HEK293T (cell line): ENCODE measurements around the gene ISM1.

ENCODE experiments used
- CTCF ChIA-PET: fragments of 350-600 bp; formaldehyde crosslinking; extraction: SDS; loops from one replicate; lab custom pipeline; 2021; ENCODE audit warnings: antibody characterized with exemption, inconsistent platforms; lab: Yijun Ruan, JAX
- POLR2A ChIA-PET: fragments of 350-600 bp; formaldehyde crosslinking; extraction: SDS; loops from one replicate; lab custom pipeline; 2020; ENCODE audit warnings: antibody characterized with exemption, inconsistent platforms; lab: Yijun Ruan, JAX
- DNase-seq: peaks from one replicate; pipeline ENCODE4 v3.0.0; 2012; ENCODE audit warnings: mixed read lengths; ENCODE audit errors: extremely low spot score
- ARNT ChIP-seq: fragments of 450-650 bp; IDR thresholded peaks from 2 replicates; pipeline ENCODE4 v1.6.1; 2017; ENCODE audit warnings: mild to moderate bottlenecking
- BHLHE40 ChIP-seq: fragments of 450-650 bp; IDR thresholded peaks from 2 replicates; pipeline ENCODE4 v1.6.1; 2016; ENCODE audit warnings: mild to moderate bottlenecking, moderate library complexity, borderline replicate concordance
- CTBP1 ChIP-seq: fragments of 450-650 bp; IDR thresholded peaks from 2 replicates; pipeline ENCODE4 v1.6.1; 2016; ENCODE audit warnings: borderline replicate concordance
- ELF4 ChIP-seq: fragments of 450-650 bp; IDR thresholded peaks from 2 replicates; pipeline ENCODE4 v1.6.1; 2017; ENCODE audit warnings: antibody characterized with exemption
- FOXA1 ChIP-seq: fragments of 450-650 bp; IDR thresholded peaks from 2 replicates; pipeline ENCODE4 v1.6.1; 2016; ENCODE audit warnings: mild to moderate bottlenecking
- FOXK2 ChIP-seq: fragments of 450-650 bp; IDR thresholded peaks from 2 replicates; pipeline ENCODE4 v1.6.1; 2016; ENCODE audit warnings: mild to moderate bottlenecking
- FOXM1 ChIP-seq: fragments of 450-650 bp; IDR thresholded peaks from 2 replicates; pipeline ENCODE4 v1.6.1; 2017; ENCODE audit warnings: mild to moderate bottlenecking, borderline replicate concordance
- HDGF ChIP-seq: fragments of 450-650 bp; IDR thresholded peaks from 2 replicates; pipeline ENCODE4 v1.6.1; 2017; ENCODE audit warnings: antibody characterized with exemption, borderline replicate concordance
- L3MBTL2 ChIP-seq: fragments of 450-650 bp; conservative IDR thresholded peaks from 2 replicates; pipeline ENCODE4 v1.6.1; 2016; ENCODE audit warnings: mild to moderate bottlenecking
- LEF1 ChIP-seq: fragments of 450-650 bp; IDR thresholded peaks from 2 replicates; pipeline ENCODE4 v1.6.1; 2017; ENCODE audit warnings: mild to moderate bottlenecking, borderline replicate concordance
- NFRKB ChIP-seq: fragments of 450-650 bp; IDR thresholded peaks from 2 replicates; pipeline ENCODE4 v1.6.1; 2016; ENCODE audit warnings: mild to moderate bottlenecking, moderate library complexity
- SP1 ChIP-seq: fragments of 450-650 bp; IDR thresholded peaks from 2 replicates; pipeline ENCODE4 v1.6.1; 2017
- SUZ12 ChIP-seq: fragments of 450-650 bp; IDR thresholded peaks from 2 replicates; pipeline ENCODE4 v1.6.1; 2016; ENCODE audit warnings: mild to moderate bottlenecking
- TARDBP ChIP-seq: fragments of 450-650 bp; IDR thresholded peaks from 2 replicates; pipeline ENCODE4 v1.6.1; 2016
- ZNF384 ChIP-seq: fragments of 450-650 bp; IDR thresholded peaks from 2 replicates; pipeline ENCODE4 v1.6.1; 2016
- TF ChIP-seq, protein P1 (sequence below): fragments of 450-650 bp; IDR thresholded peaks from 2 replicates; pipeline ENCODE4 v1.6.1; 2016

The ISM1 gene

DNA sequence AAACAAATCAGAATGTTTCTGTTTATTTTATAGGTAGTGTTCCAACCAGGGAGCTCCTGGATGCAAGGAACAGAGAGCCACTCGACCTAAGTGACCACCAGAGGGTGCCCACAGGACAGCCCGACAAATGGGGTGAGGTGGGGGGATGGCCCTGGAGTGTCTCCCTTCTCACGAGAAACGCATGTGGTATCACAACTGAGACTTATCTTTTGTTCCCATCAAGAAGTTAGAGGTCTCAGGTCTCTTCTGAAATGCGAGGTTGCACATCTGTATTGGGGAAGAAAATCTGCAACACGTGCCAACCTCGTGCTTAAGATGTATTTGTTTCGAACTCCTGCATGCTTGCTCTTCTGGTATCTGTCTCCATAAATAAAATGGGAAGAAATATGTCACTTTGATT lies 104.0 kb downstream of the ISM1 start:
- TF ChIP-seq TARDBP (no peak), BHLHE40 (no peak), ARNT (no peak), CTBP1 (no peak), ELF4 (no peak), L3MBTL2 (no peak), FOXM1 (no peak), ZNF384 (no peak), SP1 (no peak), LEF1 (no peak), FOXK2 (no peak), FOXA1 (no peak), HDGF (no peak)
- TF ChIP-seq, protein P1, sequence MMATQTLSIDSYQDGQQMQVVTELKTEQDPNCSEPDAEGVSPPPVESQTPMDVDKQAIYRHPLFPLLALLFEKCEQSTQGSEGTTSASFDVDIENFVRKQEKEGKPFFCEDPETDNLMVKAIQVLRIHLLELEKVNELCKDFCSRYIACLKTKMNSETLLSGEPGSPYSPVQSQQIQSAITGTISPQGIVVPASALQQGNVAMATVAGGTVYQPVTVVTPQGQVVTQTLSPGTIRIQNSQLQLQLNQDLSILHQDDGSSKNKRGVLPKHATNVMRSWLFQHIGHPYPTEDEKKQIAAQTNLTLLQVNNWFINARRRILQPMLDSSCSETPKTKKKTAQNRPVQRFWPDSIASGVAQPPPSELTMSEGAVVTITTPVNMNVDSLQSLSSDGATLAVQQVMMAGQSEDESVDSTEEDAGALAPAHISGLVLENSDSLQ, result no peak
- peak; percentile 35 for DNase-seq
- POLR2A ChIA-PET, result no interaction called here
- CTCF ChIA-PET, result interaction anchor here (0.7 kb wide), 2 partner anchors 16 to 221 kb away, joined by 3 to 4 read pairs; no protein-coding TSS in a partner anchor

DNA sequence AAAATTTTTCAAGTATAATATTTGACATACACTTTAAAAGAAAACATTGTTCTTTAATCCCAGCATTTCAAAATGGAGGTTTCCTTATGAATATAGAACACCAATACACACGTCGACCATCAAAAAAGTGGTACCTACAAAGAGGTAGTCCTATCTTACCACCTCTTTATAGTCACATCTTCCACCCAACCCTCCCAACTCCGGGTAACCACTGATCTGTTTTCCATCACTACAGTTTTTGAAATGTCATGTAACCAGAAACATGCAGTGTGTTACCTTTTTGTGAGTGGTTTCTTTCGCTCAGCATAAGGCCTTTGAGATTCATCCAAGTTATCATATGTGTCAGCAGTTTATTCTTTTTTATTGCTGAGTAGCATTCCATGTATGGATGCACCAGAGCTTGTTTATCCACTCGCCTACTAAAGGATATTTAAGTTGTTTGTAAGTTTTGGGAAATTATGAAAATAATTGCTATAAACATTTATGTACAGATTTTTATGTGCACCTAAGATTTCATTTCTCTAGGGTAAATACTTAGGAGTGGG lies 104.8 kb downstream of the ISM1 start:
- ChIA-PET POLR2A (no interaction called here), CTCF (no interaction called here)
- DNase-seq, result no peak
- TF ChIP-seq L3MBTL2 (no peak), ZNF384 (no peak), SP1 (no peak), FOXM1 (no peak), LEF1 (no peak), FOXA1 (no peak), CTBP1 (no peak)
- TF ChIP-seq, protein P1, result no peak

DNA sequence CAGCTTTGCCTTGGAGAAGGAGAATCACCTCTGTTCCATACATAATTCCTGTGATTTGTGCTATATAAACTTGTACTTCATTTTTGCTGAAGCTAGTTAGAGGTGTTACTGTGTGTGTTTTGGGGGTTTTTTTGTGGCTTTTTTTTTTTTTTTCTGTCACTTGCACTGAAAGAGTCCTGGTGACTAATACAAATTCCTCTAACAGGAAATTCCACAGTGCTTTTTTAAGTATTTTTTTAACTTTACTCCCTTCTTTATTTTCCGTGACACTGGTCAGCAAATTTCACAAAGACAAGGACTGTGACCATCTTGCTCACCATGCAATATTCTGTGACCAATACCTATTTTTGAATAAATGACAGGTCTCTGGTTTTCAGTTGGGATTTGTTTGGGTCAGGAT lies 110.5 kb downstream of the ISM1 start:
- ChIA-PET CTCF (no interaction called here), POLR2A (no interaction called here)
- TF ChIP-seq L3MBTL2, result no peak
- no peak for TF ChIP-seq FOXA1
- TF ChIP-seq ARNT, result no peak
- no peak for TF ChIP-seq SUZ12
- no peak for TF ChIP-seq LEF1
- no peak for TF ChIP-seq TARDBP
- no peak for TF ChIP-seq BHLHE40
- no peak for TF ChIP-seq HDGF
- TF ChIP-seq, protein P1, result no peak
- TF ChIP-seq NFRKB, result no peak
- no peak for TF ChIP-seq ELF4
- TF ChIP-seq CTBP1, result no peak
- TF ChIP-seq ZNF384, result no peak
- no peak for DNase-seq

DNA sequence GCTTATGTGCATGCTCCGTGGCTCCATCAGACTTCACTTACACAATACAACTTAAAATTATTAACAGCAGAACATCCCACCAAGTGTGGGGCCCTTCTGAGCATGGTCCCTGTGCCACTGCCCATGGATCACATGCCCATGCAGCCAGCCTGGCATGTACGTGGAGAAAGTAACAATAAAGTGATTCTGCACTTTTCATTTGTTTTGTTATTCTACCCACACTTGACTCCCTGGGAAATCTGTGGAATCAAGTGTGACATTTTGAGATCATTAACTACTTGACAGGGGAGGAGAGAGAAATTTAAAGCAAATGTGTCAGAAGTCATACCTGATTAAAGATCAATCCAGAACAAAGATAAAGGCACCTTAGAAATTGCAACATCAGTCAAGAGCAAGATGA lies 112.0 kb downstream of the ISM1 start:
- TF ChIP-seq FOXA1, result no peak
- no peak for TF ChIP-seq ZNF384
- TF ChIP-seq ARNT, result no peak
- TF ChIP-seq BHLHE40, result no peak
- POLR2A ChIA-PET, result no interaction called here

DNA sequence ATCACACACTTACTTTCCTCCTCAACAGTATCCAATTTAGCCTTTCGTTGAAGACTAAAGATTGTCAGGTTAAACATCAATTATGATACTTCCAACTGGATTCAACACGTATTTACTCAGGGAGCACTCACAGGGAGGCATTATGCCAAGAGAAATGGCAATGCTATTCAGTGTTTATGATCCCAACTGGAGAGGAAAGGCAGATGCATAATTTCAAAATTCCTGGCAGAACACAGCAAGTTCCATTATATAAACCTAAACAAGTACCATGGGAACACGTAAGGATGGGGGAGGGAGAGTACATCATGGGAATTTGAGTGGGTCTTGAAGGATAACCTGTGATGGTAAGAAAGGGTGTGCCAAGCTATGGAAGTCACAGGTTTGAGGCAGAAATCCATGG lies 112.7 kb downstream of the ISM1 start:
- POLR2A ChIA-PET, result no interaction called here
- TF ChIP-seq SUZ12 (no peak), ELF4 (no peak), FOXK2 (no peak), FOXM1 (no peak), FOXA1 (no peak), ZNF384 (no peak), L3MBTL2 (no peak), SP1 (no peak), ARNT (no peak), BHLHE40 (no peak), CTBP1 (no peak), NFRKB (no peak), HDGF (no peak), LEF1 (no peak)
- no peak for DNase-seq
- CTCF ChIA-PET, result no interaction called here

More for the DNA sequence above, 112.0 kb downstream of the ISM1 start:
- CTCF ChIA-PET, result no interaction called here
- DNase-seq, result no peak

DNA sequence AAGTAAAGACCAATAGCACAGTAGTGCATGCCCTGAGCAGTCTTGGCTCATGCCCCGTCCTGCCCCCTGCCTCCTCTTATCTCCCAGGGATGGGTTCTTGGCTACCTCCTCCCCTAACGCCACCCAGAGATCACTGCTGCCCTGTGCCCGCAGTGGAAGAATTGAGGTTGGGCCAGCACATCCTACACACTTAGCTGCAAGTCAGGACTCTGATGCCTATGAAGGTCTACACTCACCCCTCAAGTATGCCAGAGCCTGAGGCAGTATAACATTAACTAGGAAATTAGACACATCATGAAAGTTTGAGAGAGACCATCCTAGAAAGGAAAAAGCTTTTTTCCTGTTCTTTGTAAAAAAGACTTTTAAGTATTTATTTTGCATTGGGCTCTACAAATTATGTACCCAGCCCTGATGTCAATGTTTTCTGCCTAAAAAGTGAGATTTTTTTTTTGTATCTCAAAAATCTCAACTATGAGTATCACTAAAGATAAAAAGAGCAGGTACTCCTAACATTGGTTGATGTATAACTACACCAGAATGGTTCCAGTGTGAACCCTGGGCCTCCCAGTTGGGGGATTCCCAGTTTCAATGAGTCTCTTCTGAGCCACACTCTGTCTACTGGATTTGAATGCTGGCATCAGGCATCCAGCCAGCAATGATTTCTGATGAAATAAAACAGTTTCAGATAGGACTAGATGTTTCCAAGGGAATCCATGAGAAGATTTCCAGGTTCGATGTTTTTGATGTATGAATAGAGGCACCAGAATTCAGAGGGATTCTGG lies 115.4 kb downstream of the ISM1 start:
- no peak for TF ChIP-seq BHLHE40
- no peak for TF ChIP-seq CTBP1
- TF ChIP-seq, protein P1, result no peak
- no peak for TF ChIP-seq ZNF384
- TF ChIP-seq TARDBP, result no peak
- no peak for TF ChIP-seq L3MBTL2
- TF ChIP-seq FOXK2, result no peak
- no peak for TF ChIP-seq HDGF
- no peak for TF ChIP-seq ARNT
- no peak for TF ChIP-seq SP1
- TF ChIP-seq NFRKB, result no peak
- no peak for TF ChIP-seq FOXA1
- TF ChIP-seq FOXM1, result no peak
- TF ChIP-seq LEF1, result no peak
- TF ChIP-seq SUZ12, result no peak
- TF ChIP-seq ELF4, result no peak
- DNase-seq, result no peak
- CTCF ChIA-PET, result no interaction called here
- POLR2A ChIA-PET, result no interaction called here
